ENCODE data around the gene TEX264. TPM values are rescaled to one million over a fixed set of nuclear protein-coding genes. Genes with fewer than 3 reads are reported as not detected.
A peak's percentile ranks its signal among the peaks of the same experiment; 100 is the strongest.

Gene TEX264
- total RNA-seq, 2 experiments from 2014 or later, result 58.8 to 66.5 TPM

- Mint-ChIP-seq H3K27me3 (peaks cover 8% of the 10 kb centered on the region), H3K4me1 (peaks cover 3% of the 10 kb centered on the region), H3K4me3 (no peak overlapping the region), H3K9me3 (ENCODE audit: low read depth) (no peaks in the 10 kb centered on the region), H3K36me3 (peaks cover 8% of the 10 kb centered on the region), H3K27ac (no peak overlapping the region)
- CTCF ChIA-PET, result interaction anchor here (1.5 kb wide), 1 partner anchor 24 kb away, joined by 4 read pairs; no protein-coding TSS in a partner anchor
- ATAC-seq (no peak), DNase-seq (no peak)
Observed at GRCh38 chr3:51706021-51706485, 35.0 kb downstream of the TEX264 start.

DNA sequence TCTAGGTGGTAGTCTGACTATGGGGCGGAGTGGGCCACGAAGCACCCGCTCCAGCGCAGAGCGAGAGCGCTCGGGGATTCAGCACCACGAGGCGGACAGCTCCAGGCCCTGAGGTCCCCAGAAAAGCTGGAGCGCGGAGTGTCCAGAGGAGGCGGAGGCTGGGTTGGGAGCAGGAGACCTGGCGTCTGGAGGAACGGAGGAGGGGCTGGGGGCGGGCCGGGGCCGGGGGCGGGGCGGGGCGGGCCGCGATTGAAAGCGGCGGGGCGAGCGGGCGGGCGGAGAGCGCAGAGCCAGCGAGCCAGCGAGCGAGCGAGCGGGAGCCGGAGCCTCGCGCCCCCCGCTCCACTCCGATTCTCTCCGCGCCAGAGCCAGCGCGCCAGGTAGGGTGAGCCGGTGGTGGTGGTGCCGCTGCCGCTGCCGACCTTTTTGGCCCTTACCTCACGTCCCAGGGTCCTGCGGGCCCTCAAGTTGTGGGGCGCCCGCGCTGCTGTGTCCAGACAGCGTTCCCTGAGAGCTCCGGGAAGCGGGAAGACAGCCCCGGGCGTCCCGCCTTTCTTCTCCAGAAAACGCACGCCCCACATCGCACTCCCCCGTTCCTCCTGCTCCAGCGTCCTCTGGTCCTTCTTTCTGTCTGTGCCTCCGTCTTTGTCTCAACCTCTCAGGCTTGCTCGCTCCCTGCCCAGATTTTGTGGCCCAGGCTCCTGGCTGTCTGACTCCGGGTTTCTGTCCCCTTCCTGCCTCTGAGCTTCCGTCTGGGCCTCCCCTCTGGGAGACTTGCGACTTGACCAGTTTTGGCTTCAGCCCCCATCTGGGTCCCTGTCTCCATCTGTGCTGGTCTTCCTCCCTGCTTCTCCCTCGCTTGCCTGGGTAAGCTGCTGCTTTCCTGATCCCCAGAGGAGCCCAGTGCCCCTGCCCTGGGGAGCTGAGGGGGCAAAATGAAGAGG, 36.0 kb downstream of the TEX264 start, which contains the start of gene GRM2:
GRM2 (plus strand) TSS at position 281 of the 944 bp plus-strand sequence. CDS start 1,916 bp downstream, outside the sequence.
- Mint-ChIP-seq H3K27ac (no peak within 1 kb of the TSS), H3K9me3 (ENCODE audit: low read depth) (no peaks in the 10 kb centered on the region), H3K36me3 (peaks cover 8% of the 10 kb centered on the region), H3K4me1 (peaks cover 3% of the 10 kb centered on the region), H3K4me3 (no peak within 1 kb of the TSS), H3K27me3 (peaks cover 8% of the 10 kb centered on the region)
- peak; percentile 43 for ATAC-seq
- DNase-seq, result no peak
- CTCF ChIA-PET, result interaction anchor here (0.9 kb wide), 1 partner anchor 12 kb away, joined by 6 read pairs; no protein-coding TSS in a partner anchor

DNA sequence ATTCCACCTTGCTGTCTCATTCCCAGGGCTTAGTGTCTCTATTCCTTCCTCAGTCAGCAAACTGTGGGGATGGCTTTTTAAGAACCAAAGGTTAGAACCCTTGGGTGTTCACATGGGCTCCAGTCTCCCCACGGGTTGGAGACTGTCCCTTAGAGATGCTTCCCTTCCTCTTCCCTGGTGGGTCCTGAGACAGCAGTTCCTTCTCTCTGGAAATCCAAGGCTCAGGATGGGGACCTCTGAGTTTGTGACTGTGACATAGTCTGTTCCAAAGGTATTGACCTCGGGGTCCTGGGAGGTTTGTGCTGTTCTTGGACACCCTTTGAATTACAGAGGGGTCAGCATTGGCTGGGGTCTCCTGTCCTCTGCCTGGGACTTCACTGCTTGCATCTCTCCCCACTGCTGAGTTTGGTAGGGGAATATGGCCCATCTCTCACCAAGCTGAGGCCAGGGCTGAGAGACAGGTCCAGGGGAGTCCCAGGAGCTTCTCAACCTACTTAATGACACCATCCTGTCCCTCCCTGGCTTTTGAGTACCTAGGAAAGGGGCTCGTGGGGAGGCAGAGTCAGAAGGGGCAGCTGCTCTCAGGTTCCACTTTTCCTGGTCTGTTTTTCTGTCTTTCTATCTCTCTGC, 37.3 kb downstream of the TEX264 start:
- H3K4me1 Mint-ChIP-seq, result peaks cover 3% of the 10 kb centered on the region

DNA sequence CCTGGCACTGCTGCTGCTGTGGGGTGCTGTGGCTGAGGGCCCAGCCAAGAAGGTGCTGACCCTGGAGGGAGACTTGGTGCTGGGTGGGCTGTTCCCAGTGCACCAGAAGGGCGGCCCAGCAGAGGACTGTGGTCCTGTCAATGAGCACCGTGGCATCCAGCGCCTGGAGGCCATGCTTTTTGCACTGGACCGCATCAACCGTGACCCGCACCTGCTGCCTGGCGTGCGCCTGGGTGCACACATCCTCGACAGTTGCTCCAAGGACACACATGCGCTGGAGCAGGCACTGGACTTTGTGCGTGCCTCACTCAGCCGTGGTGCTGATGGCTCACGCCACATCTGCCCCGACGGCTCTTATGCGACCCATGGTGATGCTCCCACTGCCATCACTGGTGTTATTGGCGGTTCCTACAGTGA, 38.0 kb downstream of the TEX264 start:
- no peak overlapping the region for H3K4me3 Mint-ChIP-seq
- no peak overlapping the region for H3K27ac Mint-ChIP-seq
- H3K27me3 Mint-ChIP-seq, result peaks cover 8% of the 10 kb centered on the region
- no peaks in the 10 kb centered on the region for H3K9me3 Mint-ChIP-seq (ENCODE audit: low read depth)
- ATAC-seq, result no peak
- H3K4me1 Mint-ChIP-seq, result peaks cover 3% of the 10 kb centered on the region
- DNase-seq, result no peak
- H3K36me3 Mint-ChIP-seq, result peaks cover 7% of the 10 kb centered on the region
- CTCF ChIA-PET, result no interaction called here

More for the DNA sequence above, 37.3 kb downstream of the TEX264 start:
- CTCF ChIA-PET, result no interaction called here
- DNase-seq (no peak), ATAC-seq (no peak)
- no peak overlapping the region for H3K4me3 Mint-ChIP-seq
- peaks cover 8% of the 10 kb centered on the region for H3K27me3 Mint-ChIP-seq
- no peaks in the 10 kb centered on the region for H3K9me3 Mint-ChIP-seq (ENCODE audit: low read depth)
- H3K27ac Mint-ChIP-seq, result no peak overlapping the region
- H3K36me3 Mint-ChIP-seq, result peaks cover 7% of the 10 kb centered on the region

- Mint-ChIP-seq H3K27me3 (peaks cover 8% of the 10 kb centered on the region), H3K9me3 (ENCODE audit: low read depth) (no peaks in the 10 kb centered on the region), H3K4me1 (peaks cover 8% of the 10 kb centered on the region), H3K27ac (no peak overlapping the region), H3K4me3 (no peak overlapping the region), H3K36me3 (peaks cover 5% of the 10 kb centered on the region)
- CTCF ChIA-PET, result no interaction called here
- DNase-seq (no peak), ATAC-seq (no peak)
Observed at GRCh38 chr3:51709675-51710074, 38.6 kb downstream of the TEX264 start.

DNA sequence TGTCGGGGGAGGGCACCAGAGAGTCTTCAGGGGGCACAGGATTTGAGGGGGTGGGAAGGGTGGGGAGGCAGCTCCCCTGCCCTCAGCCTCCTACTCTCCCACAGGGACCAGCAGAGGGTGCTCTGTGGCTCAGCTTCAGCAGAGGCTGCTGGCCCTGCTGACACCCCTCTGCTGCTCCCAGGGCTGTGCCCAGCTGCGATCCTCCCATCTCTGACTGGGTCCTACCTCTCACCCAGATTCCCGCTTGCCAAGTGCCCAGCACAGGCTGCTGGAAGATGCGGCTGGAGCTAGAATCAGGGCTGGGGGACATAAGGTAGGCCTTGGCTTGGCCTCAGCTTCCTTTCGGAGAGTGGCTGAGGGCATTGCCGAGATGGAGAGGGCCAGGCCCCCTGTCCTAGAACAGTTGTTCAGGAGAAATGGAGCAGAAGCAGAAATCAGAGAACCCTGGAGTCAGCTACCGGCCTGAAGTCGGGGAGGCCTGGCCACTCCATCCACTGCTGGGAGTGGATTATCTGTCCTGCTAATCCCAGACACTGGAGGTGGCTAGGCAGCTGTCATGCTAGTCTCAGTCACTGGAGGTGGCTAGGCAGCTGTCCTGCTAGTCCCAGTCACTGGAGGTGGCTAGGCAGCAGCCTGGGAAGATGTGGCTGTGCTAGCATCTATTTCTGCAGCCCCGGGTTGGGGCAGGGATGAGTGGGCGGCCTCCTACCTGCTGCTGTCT, 39.7 kb downstream of the TEX264 start:
- peak; percentile 30 for DNase-seq
- no peak overlapping the region for H3K4me3 Mint-ChIP-seq
- H3K27me3 Mint-ChIP-seq, result peaks cover 8% of the 10 kb centered on the region
- peaks cover 9% of the 10 kb centered on the region for H3K4me1 Mint-ChIP-seq
- peaks cover 1% of the 10 kb centered on the region for H3K36me3 Mint-ChIP-seq
- CTCF ChIA-PET, result interaction anchor here (0.8 kb wide), 1 partner anchor 9 kb away, joined by 3 read pairs; no protein-coding TSS in a partner anchor
- H3K9me3 Mint-ChIP-seq (ENCODE audit: low read depth), result no peaks in the 10 kb centered on the region
- no peak for ATAC-seq
- H3K27ac Mint-ChIP-seq, result no peak overlapping the region

DNA sequence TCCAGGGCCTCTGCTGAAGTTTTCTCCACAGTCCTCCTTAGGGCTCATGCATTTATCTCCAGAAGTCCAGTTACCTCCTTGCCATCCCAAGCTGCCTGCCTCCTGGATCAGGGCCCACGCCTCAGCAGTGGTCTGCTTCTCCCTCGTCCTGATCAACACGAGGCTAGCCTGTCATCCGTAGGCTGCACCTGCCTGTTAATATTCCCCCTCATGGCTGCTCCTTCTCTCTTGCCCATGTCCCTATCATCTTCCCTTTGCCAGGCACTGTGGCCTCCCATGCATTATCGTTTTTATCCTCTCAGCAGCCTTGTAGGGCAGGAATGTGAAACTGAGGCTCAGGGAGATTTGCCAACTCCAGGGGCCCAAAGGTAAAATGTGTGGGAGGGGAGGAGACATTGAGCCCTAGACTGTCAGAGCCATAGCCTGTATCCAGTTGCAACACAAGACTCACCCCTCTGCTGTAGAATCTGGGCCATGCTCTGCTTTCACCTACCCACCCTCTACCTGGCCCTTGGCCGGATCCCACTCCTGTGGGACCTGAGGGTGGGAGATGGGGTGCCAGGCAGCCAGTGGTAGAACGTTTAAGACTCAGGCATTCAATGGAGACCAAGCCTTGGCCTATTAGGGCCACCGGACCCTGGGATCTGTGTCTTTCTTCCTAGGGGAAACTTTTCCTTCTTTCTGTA, 40.4 kb downstream of the TEX264 start:
- no peak overlapping the region for H3K4me3 Mint-ChIP-seq
- peaks cover 8% of the 10 kb centered on the region for H3K27me3 Mint-ChIP-seq
- no peak for ATAC-seq
- no peaks in the 10 kb centered on the region for H3K36me3 Mint-ChIP-seq
- DNase-seq, result peak; percentile 36
- CTCF ChIA-PET, result interaction anchor here (0.8 to 1.4 kb wide), 2 partner anchors 10 to 89 kb away, joined by 3 to 4 read pairs; no protein-coding TSS in a partner anchor
- H3K9me3 Mint-ChIP-seq (ENCODE audit: low read depth), result no peaks in the 10 kb centered on the region
- no peak overlapping the region for H3K27ac Mint-ChIP-seq
- peaks cover 9% of the 10 kb centered on the region for H3K4me1 Mint-ChIP-seq

DNA sequence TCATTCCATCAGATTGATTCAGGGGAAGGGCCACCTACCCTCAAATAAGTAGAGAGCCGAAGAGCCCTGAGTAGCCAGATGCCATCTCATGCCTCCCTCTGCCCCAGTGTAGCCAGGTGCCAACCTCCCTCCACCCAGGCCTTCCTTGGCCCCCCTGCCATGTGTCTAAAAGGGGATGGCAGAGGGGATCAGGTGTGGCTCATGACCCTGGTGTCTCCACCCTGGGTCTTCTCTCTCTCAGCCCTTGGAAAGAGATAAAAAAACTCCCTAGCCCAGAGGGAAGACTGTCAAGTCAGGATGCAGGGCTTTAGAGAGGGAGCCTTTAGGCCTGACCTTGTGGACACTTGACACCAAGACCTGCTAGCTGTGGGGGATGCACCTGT, 41.0 kb downstream of the TEX264 start:
- H3K9me3 Mint-ChIP-seq (ENCODE audit: low read depth), result no peaks in the 10 kb centered on the region
- CTCF ChIA-PET, result interaction anchor here (1.4 kb wide), 1 partner anchor 88 kb away, joined by 4 read pairs; no protein-coding TSS in a partner anchor
- peaks cover 9% of the 10 kb centered on the region for H3K4me1 Mint-ChIP-seq
- no peaks in the 10 kb centered on the region for H3K36me3 Mint-ChIP-seq
- no peak overlapping the region for H3K4me3 Mint-ChIP-seq
- ATAC-seq (no peak), DNase-seq (no peak)
- H3K27ac Mint-ChIP-seq, result no peak overlapping the region
- H3K27me3 Mint-ChIP-seq, result peaks cover 8% of the 10 kb centered on the region

GRCh38 chr3:51712511-51712931, 41.5 kb downstream of the TEX264 start:
- Mint-ChIP-seq H3K4me1 (peaks cover 5% of the 10 kb centered on the region), H3K36me3 (no peaks in the 10 kb centered on the region), H3K27me3 (peaks cover 4% of the 10 kb centered on the region), H3K4me3 (no peak overlapping the region), H3K9me3 (ENCODE audit: low read depth) (no peaks in the 10 kb centered on the region), H3K27ac (no peak overlapping the region)
- DNase-seq, result peak; percentile 38
- no peak for ATAC-seq
- CTCF ChIA-PET, result interaction anchor here (1.4 kb wide), 1 partner anchor 88 kb away, joined by 4 read pairs; no protein-coding TSS in a partner anchor

DNA sequence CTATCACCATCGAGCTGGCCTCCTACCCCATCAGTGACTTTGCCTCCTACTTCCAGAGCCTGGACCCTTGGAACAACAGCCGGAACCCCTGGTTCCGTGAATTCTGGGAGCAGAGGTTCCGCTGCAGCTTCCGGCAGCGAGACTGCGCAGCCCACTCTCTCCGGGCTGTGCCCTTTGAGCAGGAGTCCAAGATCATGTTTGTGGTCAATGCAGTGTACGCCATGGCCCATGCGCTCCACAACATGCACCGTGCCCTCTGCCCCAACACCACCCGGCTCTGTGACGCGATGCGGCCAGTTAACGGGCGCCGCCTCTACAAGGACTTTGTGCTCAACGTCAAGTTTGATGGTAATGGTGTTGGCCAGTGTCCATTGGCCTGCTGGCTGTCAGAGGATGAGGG, 41.9 kb downstream of the TEX264 start:
- Mint-ChIP-seq H3K4me3 (no peak overlapping the region), H3K27me3 (peaks cover under 1% of the 10 kb centered on the region), H3K4me1 (peaks cover 5% of the 10 kb centered on the region), H3K9me3 (ENCODE audit: low read depth) (no peaks in the 10 kb centered on the region), H3K27ac (no peak overlapping the region), H3K36me3 (no peaks in the 10 kb centered on the region)
- CTCF ChIA-PET, result interaction anchor here (1.4 kb wide), 1 partner anchor 87 kb away, joined by 4 read pairs; no protein-coding TSS in a partner anchor
- ATAC-seq (no peak), DNase-seq (peak; percentile 38)

GRCh38 chr3:51715231-51715976, 44.4 kb downstream of the TEX264 start:
- H3K36me3 Mint-ChIP-seq, result no peaks in the 10 kb centered on the region
- DNase-seq, result no peak

DNA sequence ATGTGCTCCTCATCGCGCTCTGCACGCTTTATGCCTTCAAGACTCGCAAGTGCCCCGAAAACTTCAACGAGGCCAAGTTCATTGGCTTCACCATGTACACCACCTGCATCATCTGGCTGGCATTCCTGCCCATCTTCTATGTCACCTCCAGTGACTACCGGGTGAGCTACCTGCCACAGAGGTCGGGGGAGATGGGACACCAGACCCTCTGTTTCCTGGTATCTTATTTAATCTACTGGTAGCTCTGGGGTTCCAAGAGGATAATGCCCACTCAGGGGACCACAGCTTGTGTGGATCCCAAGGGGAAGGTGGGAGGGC, 44.9 kb downstream of the TEX264 start:
- Mint-ChIP-seq H3K36me3 (no peaks in the 10 kb centered on the region), H3K9me3 (ENCODE audit: low read depth) (no peaks in the 10 kb centered on the region), H3K4me3 (no peak overlapping the region), H3K4me1 (peaks cover 25% of the 10 kb centered on the region), H3K27me3 (no peaks in the 10 kb centered on the region), H3K27ac (no peak overlapping the region)
- ATAC-seq (no peak), DNase-seq (no peak)
- CTCF ChIA-PET, result interaction anchor here (0.8 to 1.8 kb wide), 6 partner anchors 12 to 216 kb away, joined by 3 to 6 read pairs (median 4); partner anchors contain the start of gene DCAF1

More at GRCh38 chr3:51715231-51715976, 44.4 kb downstream of the TEX264 start:
- Mint-ChIP-seq H3K27ac (no peak overlapping the region), H3K9me3 (ENCODE audit: low read depth) (no peaks in the 10 kb centered on the region), H3K4me1 (peaks cover 20% of the 10 kb centered on the region), H3K27me3 (no peaks in the 10 kb centered on the region), H3K4me3 (no peak overlapping the region)
- CTCF ChIA-PET, result interaction anchor here (0.9 to 1.8 kb wide), 3 partner anchors 12 to 87 kb away, joined by 3 to 6 read pairs (median 4); no protein-coding TSS in a partner anchor
- no peak for ATAC-seq
